IPS-NIHi7 (cell line): ENCODE measurements around the gene QSER1.

Source experiments
- DNase-seq: peaks from one replicate; pipeline ENCODE4 v3.0.0; 2012; ENCODE audit warnings: mixed read lengths; ENCODE audit errors: extremely low spot score

Gene QSER1

DNA sequence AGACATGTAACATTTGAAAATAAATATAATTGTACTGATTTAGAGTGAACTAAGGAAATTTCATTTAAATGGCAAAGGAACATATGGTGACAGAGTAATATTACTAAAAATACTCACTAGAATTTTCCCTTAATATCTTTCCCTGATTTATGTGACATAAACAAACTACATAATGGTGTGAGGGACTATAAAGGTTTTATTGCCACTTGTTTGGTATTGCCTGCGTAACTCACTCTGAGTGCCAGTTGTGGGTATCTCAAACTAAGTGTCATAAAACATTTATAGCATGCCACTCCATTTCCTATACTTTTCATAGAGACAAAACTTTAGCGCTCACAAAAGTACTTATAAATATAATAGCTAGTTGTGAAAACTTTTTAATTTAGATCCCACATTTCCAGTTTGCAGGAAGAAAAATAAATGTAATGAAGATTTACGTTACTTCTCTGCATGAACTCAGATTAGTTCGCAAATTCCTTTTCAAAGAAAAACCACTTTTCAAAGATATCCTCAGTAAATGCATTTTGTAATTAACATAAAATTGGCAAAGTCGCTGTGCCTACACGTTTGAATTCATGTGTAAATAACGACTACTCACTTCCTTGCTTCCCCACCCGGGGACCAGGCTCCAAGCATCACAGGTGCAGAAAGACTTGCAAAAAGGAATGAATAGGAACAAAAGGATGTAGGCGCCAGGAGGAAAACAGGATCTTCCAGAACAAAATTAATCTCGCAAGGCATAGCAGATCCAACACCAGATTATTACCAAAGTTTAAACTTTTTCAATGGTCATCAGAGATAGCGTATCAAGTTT, 1.6 kb upstream of the QSER1 start:
- peak; percentile 35 for DNase-seq

GRCh38 chr11:32891657-32892354, 805 bp upstream of the QSER1 start:
- DNase-seq: no peak

- DNase-seq: no peak
These were observed 407 bp downstream of the QSER1 start for GRCh38 chr11:32893093-32893342.

- peak; percentile 57 for DNase-seq
These were observed 935 bp downstream of the QSER1 start for GRCh38 chr11:32893343-32894148.

DNA sequence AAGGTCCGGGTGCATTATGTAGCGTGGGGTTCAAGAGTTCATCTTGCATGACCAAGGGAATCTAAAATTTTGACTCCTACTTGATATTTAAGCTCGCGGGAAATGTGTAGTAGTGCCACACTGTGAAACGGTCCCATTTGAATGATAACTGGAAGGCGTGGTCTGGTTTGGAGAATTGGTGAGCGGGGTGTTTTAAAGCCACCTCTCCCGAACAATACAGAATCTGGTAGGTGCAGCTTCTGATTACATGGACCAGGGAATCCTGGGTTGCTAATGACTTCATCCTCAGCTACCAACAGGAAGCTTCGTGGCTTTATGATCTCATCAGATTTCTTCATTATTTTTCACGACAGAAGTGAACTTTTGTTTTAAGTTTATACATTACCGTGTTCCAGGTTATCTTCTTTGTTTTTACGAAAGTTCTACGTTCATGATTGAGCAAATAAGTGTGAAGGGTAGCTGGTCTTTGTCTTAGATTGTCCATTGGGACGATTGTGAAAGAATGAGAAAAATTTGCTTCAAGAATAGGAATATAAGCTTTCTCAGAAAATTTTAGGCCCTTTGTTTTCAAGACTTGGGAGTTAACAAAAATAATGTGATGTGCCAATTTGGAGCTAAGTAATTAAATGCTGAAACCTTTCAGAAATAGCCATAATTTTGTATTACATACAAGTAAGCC, 1.7 kb downstream of the QSER1 start:
- peak; percentile 62 for DNase-seq

DNA sequence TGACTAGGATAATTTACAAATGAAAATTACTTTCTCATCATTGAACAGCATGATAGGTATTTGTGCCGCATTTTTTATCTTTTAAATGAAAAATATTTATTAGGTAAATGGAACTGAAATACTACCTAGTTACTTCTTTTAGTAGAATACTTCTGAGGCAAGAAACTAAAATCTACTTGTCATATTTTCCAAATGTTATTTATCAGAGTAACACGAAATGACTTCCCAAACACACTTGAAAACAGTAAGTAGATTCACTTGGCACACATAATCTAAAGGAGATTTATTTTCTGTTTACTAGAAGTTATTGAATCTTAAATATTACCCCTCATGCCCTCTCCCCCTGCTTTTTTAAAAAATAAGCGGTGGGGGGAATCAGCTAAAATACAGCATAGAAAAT, 2.3 kb downstream of the QSER1 start:
- DNase-seq: no peak

DNA sequence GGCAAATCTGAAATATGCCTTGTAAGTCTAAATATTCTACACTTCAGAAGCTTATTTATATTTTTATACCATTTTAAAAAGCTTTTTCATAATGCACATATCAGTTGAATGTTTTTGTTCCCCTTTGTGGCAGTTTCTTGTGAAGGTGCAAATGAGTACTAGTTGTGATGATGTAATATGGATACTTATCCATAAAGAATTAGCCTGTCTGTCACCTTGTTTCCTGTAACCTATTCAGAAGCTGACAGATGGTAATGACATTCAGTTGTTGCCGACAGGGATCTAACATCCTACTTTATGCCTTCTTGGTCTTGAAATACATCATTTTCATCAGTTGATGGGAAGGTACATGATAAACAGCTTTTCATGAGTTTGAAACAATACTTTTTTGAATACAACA, 2.9 kb downstream of the QSER1 start:
- no peak for DNase-seq

DNA sequence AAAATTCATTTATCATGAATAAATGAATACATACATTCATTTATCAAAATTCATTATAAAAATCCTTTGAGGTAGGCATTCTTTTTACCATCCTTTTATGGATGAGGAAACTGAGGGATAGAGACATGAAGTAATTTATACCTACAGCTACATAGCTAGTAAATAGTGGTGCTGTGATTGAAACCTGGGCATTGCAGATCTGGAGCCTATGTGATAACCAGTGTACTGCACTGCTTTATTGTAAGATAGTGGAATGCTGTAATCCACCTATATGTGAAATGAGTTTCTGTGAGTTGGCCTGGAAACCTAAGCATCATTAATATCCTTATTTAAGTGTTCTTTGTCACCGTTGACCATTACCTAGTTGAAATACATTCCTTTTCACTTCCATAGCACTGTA, 4.5 kb downstream of the QSER1 start:
- DNase-seq: no peak

GRCh38 chr11:32899438-32899837, 6.8 kb downstream of the QSER1 start:
- no peak for DNase-seq

DNA sequence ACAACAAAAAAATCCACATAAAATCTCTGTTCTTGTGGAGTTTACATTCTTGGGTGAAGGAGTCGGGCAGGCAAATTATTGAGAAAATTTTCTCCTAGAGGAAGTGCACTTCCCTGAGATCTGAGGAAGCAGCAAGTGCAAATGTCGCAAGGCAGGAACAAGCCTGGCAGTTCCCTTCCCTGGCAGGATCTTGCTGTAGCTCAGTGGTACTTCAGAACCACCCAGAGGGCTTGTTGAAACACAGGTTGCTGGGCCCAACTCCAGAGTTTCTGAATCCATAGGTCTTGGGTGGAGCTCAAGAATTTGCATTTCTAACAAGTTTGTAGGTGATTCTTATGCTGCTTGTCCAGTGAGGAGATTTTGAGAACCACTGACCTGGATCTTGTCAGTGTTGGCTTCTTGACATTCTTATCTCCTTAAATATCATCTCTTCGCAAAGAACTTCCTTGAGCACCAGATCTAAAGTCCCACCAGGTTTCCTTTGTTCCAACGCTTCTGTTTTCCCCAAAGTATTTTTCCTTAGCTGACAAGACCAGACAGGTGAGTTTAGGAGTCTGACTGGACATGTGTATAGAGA, 9.6 kb downstream of the QSER1 start:
- no peak for DNase-seq

- DNase-seq: no peak
These were observed 12.5 kb downstream of the QSER1 start for GRCh38 chr11:32905028-32905667.

GRCh38 chr11:32908619-32909018, 16.0 kb downstream of the QSER1 start:
- no peak for DNase-seq

DNA sequence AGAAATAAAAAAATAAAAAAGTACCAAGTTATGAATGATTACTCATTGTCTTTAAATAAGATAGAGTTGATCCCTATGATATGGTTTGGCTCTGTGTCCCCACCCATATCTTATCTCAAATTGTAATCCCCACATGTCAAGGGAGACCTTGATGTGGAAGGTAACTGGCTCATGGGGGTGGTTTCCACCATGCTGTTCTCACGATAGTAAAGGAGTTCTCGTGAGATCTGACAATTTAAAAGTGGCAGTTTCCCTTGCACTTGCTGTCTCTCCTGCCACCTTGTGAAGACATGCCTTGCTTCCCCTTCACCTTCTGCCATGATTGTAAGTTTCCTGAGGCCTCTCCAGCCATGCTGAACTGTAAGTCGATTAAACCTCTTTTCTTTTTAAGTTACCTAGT, 18.8 kb downstream of the QSER1 start:
- no peak for DNase-seq

DNA sequence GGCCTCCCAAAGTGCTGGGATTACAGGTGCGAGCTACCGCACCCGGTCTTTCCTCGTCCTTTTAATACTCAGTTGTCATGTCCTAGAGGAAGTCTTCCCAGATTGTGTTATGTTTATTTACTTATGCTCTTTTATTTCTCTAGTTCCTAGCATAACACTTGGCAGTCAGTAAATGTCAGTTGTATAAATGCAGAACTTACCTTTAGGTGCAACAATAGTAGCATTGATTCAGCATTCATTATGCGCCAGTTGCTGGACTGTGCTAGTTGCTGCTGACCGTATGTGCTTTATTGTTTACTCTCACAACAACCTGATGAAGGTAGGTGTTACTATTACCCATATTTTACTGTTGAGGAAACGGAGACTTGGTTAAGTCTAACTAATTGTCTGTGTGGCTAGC, 20.8 kb downstream of the QSER1 start:
- DNase-seq: no peak

GRCh38 chr11:32916361-32916760, 23.8 kb downstream of the QSER1 start:
- DNase-seq: no peak

- no peak for DNase-seq
These were observed 24.4 kb downstream of the QSER1 start for GRCh38 chr11:32916994-32917393.

- no peak for DNase-seq
These were observed 25.8 kb downstream of the QSER1 start for GRCh38 chr11:32918427-32918826.

GRCh38 chr11:32919338-32919737, 26.7 kb downstream of the QSER1 start:
- DNase-seq: no peak

- DNase-seq: no peak
These were observed 28.0 kb downstream of the QSER1 start for GRCh38 chr11:32920570-32920969.

DNA sequence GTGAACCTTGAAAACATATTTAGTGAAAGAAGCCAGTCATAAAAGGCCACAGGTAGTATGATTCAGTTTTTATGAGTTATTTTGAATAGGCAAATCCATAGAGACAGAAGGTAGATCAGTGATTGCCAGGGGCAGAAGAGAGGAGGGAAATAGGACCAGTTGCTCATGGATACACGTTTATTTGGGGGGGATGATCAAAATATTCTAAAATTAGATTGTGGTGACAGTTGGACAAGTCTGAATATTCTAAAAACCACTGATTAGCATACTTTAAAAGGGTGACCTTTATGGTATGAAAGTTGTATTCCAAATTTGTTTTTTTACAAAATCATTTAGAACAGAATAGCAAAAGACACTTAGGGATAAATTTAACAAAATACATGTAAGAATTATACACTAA, 28.6 kb downstream of the QSER1 start:
- DNase-seq: no peak

DNA sequence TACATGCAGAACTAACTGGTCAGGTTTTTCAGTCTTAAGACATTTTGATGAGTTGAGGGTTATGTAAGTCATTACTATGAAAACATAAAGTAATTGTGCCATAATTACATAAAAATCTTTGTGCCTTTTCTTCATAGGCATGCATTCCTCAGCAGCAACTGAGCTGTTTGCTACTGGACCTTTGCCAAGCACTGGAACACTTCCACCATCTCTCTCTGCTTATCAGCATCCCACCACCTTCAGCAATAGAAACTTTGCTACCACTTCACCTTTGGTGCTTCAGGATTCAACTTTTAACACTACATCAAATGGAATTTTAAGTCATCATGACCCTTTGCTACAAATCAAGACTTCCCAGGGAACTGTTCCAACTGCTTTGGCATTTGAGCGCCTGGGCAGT, 39.0 kb downstream of the QSER1 start:
- no peak for DNase-seq
